ENCODE measurements around the gene TEDC1. TPM values are rescaled to one million over a fixed set of nuclear protein-coding genes. Genes with fewer than 3 reads are reported as not detected.
"Not testable (repeated sequence)": the region's sequence is repeated elsewhere in the genome, so short reads cannot be mapped to it uniquely, and the experiment has no call there.

TEDC1 gene
- total RNA-seq, 1 donor from 2014 or later, result 12.7 TPM

DNA sequence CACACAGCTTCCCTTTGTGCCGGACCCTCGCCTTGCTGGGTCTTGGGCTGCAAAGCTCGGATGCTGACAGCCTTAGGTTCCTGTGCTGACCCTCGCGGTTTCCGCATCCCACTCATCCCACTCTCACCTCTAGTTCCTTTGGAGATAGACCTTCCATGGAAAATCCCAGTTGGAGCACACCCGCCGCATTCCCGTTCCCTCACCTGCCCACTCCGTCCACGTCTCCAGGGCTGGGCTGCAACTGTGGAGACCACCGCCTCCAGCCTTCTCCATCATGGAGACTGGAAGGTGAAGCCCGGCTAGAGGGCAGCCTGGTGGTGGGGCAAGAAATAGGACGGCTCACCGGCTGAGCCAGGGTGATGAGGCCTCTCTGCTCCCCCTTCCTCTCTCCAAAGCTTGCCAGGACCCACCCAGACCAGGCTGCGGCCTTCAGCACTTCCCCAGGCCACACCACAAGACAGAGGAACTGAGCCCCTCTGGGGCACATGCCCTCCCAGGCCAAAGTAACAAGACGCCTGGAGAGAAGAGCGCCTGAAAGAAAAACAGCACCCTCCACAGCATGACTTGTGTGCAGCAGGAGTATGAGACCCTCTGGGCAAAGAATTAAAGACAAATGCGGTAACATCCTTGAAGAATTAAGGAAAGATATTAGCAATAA, 50.3 kb downstream of the TEDC1 start:
- TF ChIP-seq, protein P1, sequence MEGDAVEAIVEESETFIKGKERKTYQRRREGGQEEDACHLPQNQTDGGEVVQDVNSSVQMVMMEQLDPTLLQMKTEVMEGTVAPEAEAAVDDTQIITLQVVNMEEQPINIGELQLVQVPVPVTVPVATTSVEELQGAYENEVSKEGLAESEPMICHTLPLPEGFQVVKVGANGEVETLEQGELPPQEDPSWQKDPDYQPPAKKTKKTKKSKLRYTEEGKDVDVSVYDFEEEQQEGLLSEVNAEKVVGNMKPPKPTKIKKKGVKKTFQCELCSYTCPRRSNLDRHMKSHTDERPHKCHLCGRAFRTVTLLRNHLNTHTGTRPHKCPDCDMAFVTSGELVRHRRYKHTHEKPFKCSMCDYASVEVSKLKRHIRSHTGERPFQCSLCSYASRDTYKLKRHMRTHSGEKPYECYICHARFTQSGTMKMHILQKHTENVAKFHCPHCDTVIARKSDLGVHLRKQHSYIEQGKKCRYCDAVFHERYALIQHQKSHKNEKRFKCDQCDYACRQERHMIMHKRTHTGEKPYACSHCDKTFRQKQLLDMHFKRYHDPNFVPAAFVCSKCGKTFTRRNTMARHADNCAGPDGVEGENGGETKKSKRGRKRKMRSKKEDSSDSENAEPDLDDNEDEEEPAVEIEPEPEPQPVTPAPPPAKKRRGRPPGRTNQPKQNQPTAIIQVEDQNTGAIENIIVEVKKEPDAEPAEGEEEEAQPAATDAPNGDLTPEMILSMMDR (IDR thresholded peaks at IDR 0.05), result no peak
- H3K27me3 ChIP-seq, result no peaks in the 10 kb centered on the region
- H3K27ac ChIP-seq, result no peak overlapping the region
- no peaks in the 10 kb centered on the region for H3K9me3 ChIP-seq
- no peak overlapping the region for H3K4me3 ChIP-seq
- H3K36me3 ChIP-seq, result no peaks in the 10 kb centered on the region
- no peak for DNase-seq (ENCODE audit: low spot score in 2 of 2)
- intact Hi-C loops (cut with DNase I), result no loop called here
- H3K4me1 ChIP-seq, result no peaks in the 10 kb centered on the region

DNA sequence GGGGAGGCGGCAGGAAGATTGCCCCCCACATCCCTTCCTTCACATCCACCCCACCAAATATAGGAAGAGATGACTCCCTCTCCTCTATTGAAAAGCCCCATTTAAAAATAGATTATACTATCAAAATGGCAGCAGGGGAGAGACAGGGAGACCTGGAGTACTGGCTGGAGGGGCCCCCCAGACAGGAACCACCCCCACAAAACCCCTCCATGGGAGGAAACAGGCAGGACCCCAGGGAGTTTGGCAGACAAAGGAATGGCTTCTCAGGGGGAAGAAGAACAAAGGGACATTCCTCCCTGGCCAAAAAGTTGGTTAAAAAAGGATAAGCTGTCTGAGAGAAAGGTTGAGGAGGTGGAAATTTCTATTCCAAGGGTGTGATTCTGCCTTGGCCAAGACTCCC, 54.6 kb downstream of the TEDC1 start:
- H3K4me1 ChIP-seq, result not testable (repeated sequence)

DNA sequence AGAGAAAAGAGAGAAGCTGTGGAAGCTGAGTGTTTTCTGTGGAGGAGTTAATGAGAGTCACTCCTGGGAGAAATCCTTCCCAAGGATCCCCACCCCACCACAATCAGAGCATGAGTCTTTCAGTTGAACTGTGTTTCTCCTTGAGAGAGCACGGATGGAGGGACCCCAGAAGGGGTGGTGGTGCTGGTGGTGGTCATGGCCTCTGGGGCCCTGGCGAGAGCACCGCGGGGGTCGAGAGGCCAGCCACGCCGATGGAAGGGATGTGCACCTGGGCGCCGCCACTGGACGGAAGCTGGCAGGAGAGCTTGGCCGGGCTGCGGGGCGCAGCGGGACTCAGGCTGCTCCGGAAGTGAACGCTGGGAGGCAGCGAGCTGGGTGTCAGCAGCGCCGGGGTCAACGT, 55.4 kb downstream of the TEDC1 start:
- H3K4me3 ChIP-seq; H3K27ac ChIP-seq; H3K27me3 ChIP-seq; intact Hi-C loops (cut with DNase I); H3K36me3 ChIP-seq; H3K9me3 ChIP-seq; H3K4me1 ChIP-seq; DNase-seq (ENCODE audit: low spot score in 2 of 2): not testable (repeated sequence)

More for the DNA sequence above, 54.6 kb downstream of the TEDC1 start:
- intact Hi-C loops (cut with DNase I); H3K27ac ChIP-seq; H3K36me3 ChIP-seq; DNase-seq (ENCODE audit: low spot score in 2 of 2); H3K9me3 ChIP-seq; H3K4me3 ChIP-seq; H3K27me3 ChIP-seq: not testable (repeated sequence)

DNA sequence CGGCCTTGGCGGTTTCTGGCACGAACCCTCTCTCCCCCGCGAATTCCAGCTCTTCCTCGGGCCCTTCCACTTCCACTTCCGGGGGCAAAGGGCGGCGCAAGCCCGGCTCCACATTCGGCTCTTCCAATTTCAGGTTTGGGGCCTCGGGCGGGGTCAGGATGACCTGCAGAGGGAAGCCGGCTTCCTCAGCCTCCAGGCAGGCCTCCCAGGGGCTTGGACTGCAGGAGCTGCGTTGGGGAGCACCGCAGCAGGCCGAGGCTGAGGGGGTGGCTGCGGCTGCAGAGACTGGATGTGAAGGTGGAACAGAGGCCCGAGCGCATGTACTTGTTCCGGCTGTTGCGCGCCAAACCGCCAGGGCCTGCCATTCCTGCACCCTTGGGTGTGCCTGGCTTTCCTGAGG, 56.0 kb downstream of the TEDC1 start:
- intact Hi-C loops (cut with DNase I); H3K27ac ChIP-seq; DNase-seq (ENCODE audit: low spot score in 2 of 2); H3K4me3 ChIP-seq; H3K4me1 ChIP-seq; H3K9me3 ChIP-seq; H3K27me3 ChIP-seq; H3K36me3 ChIP-seq: not testable (repeated sequence)

DNA sequence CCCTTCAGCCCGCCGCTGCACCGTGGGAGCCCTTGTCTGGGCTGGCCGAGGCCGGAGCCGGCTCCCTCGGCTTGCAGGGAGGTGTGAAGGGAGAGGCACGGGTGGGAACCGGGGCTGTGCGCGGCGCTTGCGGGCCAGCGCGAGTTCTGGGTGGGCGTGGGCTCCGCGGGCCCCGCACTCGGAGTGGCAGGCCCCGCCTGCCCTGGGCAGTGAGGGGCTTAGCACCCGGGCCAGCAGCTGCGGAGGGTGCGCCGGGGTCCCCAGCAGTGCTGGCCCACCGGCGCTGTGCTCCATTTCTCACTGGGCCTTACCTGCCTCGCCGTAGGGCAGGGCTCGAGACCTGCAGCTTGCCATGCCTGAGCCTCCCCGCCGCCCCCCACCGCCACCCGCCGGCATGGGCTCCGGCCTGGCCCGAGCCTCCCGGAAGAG, 56.7 kb downstream of the TEDC1 start:
- Histone ChIP-seq H3K27me3 (no peaks in the 10 kb centered on the region), H3K36me3 (no peaks in the 10 kb centered on the region), H3K27ac (no peak overlapping the region), H3K9me3 (no peaks in the 10 kb centered on the region), H3K4me1 (no peaks in the 10 kb centered on the region), H3K4me3 (no peak overlapping the region)
- intact Hi-C loops (cut with DNase I), result no loop called here
- DNase-seq (ENCODE audit: low spot score in 2 of 2), result no peak
- TF ChIP-seq, protein P1 (IDR thresholded peaks at IDR 0.05), result no peak

Other genes starting within 250 kb of the TEDC1 start
- gene BTBD6, start 242.7 kb upstream of the TEDC1 start, total RNA-seq, result 80.1 TPM
- gene BRF1, start 190.2 kb upstream of the TEDC1 start, total RNA-seq, result 60.9 TPM
- 153 TPM for gene PACS2, start 176.5 kb upstream of the TEDC1 start, total RNA-seq
- gene TEX22, start 92.7 kb upstream of the TEDC1 start, total RNA-seq, result not detected
- gene MTA1, start 71.4 kb upstream of the TEDC1 start, total RNA-seq, result 118 TPM
- gene CRIP2, start 16.4 kb upstream of the TEDC1 start, total RNA-seq, result 665 TPM
- gene CRIP1, start 4.4 kb upstream of the TEDC1 start, total RNA-seq, result 106 TPM
- 34.6 TPM for gene TMEM121, start 35.3 kb downstream of the TEDC1 start, total RNA-seq

Data from ascending aorta (tissue), 2 donors.